HG03575 (cell line): Measurements from ENCODE around the gene APOL6.

Experiments
- ATAC-seq: cut with Tn5 transposase; IDR thresholded peaks from one replicate; pipeline ENCODE4 v1.9.1; 2021; ENCODE audit not compliant: unreplicated experiment, insufficient number of reproducible peaks, low FRiP score; ENCODE audit errors: extremely low read depth

APOL6 gene, protein sequence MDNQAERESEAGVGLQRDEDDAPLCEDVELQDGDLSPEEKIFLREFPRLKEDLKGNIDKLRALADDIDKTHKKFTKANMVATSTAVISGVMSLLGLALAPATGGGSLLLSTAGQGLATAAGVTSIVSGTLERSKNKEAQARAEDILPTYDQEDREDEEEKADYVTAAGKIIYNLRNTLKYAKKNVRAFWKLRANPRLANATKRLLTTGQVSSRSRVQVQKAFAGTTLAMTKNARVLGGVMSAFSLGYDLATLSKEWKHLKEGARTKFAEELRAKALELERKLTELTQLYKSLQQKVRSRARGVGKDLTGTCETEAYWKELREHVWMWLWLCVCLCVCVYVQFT

DNA sequence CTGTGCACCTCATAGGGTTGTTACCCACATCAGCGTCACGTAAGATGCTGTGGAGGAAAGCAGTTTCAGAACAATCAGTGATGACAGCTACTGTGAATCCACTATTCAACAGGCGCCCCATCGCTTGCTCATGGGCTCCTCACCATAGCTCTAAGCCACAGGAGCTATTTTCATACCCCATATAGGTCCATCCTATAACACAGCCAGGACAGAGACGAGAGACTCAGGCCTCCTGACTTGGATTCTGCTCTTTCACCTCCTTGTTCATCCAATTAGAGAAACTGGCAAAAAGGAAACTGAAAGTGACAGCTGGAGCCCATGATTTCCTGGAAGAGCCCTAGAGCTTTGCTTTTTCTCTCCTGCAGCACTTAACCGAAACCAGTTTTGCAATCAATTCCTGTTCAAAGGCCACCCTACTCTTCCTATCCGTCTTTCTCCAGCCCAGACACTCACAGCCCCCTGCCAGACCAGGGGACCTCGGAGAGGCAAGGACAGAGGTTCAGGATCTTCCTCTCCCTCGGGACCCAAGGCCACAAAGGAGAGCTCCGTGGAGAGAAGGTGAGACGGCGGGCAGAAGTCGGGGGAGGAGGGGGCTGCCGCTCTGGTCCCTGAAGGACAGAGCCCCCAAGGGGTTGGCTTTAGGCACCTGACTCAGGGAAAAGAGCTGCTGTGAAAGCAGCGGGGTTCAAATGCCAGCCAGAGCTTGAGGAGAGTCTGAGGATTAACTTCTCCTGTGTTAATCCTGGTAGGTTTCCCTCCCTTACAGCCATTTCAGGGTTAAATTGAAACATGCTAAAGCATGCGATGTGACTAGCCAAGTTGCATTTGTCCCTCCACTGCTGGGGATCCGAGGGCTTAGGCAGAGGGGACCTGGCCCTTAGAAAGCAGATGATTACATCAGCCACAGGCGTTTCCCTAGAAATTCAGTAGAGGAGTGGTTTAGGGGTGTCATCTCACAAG, at the start of gene APOL6:
TSS of gene APOL6 (plus strand) at position 381 of the 960 bp plus-strand sequence. CDS start 7,980 bp downstream, outside the sequence.
- ATAC-seq, result no peak

DNA sequence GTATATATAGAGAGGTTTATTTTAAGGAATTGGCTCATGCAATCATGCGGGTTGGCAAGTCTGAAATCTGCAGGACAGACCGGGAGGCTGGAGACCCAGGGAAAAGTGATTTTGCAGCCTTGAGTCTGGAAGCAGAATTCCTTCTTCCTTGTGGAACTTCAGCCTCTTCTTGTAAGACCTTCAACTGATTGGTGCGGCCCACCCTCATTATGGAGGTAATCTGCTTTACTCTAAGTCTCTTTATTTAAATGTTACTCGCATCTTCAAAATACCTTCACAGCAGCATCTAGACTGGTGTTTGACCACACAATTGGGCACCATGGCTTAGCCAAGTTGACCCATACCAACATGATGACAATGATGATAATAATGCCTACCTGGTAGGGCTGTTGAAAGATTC, 48.9 kb upstream of the APOL6 start:
- no peak for ATAC-seq

DNA sequence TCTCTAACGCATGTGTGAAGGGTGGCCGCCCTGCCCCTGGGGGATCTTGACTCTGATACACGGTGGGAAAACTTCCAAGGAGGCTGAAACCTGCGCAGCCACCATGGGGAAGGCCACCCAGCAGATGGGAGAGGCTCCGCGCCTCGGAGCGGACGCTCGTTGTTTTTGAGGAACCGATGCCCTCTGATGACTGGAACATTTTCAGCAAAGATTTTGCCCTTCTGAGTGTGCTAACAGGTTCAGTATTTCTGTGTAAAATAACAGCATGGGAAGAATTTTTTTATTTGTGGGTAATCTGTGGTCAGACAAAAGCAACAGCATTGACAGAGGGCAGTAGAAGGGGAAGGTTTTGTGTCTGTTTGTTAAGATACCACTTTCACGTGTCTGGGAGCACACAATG, 47.8 kb upstream of the APOL6 start:
- ATAC-seq, result no peak

DNA sequence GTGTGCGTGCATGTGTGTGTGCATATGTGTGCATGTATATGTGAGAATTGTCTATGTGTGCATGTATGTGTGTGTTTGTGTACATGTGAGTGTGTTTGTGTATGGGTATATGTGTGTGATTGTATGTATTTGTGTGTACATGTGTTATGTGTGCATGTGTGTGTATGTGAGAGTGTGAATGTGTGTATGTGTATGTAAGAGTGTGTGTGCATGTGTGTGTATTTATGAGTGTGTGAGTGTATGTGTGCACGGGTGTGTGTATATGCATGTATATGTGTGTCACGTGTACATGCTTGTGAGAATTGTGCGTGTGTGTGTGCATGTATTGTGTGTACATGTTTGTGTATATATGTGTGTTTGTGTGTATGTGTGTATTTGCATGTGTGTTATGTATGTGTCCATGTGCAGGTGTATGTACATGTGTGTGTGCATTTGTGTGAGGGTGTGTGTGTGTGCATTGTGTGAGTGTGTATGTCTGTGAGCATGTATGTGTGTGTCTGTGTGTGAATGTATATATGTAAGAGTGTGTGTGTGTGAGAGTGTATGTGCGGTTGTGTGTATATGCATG, 47.1 kb upstream of the APOL6 start:
- no peak for ATAC-seq

DNA sequence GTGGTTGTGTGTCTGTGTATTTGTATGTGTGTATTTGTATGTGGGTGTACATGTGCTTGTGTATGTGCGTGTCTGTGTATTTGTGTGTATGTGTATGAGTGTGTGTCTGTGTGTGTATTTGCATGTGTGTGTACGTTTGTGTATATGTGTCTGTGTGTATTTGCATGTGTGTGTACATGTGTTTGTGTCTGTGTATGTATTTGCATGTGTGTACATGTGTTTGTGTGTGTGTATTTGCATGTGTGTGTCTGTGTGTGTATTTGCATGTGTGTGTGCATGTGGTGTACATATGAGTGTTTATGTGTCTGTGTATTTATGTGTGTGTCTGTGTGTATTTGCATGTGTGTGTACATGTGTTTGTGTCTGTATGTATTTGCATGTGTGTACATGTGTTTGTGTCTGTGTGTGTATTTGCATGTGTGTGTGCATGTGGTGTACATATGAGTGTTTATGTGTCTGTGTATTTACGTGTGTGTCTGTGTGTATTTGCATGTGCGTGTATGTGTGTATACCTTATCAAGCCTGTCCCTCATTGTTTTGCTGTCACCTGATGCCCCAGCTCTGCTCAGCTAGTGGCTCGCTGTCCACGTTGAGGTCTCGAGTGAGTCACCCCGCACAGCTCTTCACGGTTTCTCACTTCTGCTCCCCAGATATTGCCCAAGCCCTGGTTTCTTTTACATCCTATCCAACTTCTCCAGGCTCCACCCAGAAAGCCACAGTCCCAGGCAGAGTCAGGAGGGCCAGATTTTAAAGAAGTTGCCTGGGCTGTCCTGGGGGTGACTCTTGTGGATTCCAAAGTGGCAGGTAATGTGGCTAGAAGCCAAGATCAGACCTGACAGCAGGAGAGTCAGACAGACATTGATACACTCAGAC, 46.3 kb upstream of the APOL6 start:
- ATAC-seq, result no peak

DNA sequence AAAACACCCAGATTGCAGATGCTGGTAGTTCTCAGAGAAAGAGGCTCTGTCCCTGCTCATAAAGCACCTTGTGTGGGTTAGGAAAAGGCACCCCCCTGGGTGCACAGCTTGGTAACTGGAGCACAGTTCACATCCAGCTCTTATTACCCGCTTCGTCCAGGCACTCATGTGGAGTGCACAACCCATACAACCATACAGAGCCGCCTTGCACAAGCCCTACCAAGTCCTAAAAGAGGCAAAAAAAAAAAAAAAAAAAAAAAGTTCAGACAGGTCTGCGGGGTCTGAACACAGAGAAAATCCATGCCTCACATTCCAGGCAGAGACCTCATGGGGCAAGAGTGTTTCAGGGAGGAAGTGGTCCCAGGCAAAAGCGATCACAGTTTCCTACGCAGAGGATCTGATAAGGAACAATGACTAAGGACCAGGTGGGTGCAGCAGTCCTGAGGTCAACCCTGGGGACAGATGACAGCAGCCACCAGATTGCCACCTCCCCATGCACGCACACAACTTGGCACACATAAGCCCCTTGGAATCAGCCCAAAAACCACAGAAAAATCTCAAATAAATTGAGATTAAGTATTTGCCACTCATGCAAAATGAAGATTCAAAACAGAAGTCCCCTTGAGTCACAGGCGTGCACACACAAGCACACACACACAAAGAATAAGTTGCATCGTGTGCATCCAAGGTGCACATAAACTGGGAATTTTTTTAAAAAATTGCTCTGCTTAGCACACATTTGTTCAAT, 43.5 kb upstream of the APOL6 start:
- no peak for ATAC-seq

DNA sequence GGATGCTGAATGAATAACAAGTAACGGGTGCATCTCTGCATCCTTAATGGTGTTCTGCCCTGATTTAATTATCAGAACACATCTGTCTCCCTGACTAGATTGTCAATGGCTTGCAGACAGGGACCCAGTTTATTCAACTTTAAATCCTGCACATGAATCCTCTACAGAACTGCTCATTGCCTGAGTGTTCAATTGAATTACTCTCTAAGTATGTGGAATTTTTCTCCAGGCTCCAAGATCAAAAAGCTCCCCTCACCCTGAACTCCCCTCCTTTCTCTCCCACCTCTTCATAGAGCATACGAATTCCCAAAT, 42.9 kb upstream of the APOL6 start:
- ATAC-seq, result no peak

DNA sequence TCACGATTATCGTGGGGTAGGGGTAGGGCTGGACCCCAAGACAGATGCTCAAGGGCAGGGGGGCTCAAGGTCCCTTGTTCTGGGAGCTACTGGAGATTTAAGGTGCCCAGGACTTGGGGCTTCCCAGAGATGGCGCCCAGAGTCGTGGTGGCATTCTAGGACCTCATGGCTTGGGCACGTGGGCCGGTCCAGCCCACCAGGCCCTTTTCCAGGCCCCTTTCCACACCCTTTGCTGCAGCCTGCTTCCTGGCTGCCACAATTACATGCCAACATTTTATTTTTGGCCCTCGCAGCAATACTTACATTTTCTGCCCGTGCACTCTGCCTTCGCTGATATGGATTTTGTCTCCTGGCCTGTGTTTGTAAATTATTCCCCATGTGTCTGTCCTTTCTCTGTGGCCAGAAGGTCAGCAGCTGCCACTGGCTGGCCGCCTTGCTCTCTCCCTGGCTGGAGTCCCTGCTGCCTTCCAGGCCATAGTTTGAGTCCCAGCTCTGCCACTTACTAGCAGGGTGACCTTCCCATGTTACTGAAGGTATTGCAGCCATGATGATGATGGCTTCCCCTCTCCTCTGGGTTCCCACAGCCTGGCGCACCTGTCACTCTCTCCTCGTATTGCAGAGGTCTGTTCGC, 42.3 kb upstream of the APOL6 start:
- ATAC-seq, result no peak

DNA sequence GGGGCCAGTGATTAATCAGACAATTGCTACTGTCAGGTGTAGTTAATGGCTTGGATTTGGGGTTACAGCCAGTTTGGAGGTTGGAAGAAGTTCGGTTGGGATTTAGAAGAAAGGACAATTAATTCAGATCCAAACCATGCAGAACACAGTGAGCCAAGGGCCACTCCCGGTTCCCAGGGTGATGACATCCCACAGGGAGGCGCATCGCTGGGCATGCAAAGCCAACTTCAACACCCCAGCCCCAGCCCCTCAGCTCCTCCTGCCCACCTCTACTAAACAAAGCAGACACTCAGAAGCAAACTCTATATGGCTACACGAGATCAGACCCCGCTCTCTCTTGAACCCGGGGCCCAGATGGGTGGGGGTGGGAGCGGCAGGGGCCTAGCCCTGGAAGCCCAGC, 41.3 kb upstream of the APOL6 start:
- ATAC-seq, result no peak

DNA sequence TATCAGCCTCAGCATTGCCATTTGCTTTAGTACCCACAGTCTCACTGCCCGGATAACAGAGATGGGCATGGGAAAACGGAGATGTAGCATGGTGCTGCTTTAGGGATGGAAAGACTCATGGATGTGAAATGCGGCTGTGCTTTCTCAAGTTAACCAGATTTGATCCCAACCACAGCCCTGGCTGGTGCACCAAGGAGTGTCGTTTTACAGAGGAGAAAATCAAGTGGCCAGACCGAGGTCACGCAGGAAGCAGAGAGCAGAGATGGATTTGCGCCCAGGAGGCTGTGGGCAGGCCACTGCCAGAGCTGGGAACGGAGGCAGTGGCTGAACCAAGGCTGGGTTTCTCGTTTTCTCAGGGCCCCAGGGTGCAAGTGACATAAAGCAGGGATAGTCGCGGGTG, 40.2 kb upstream of the APOL6 start:
- no peak for ATAC-seq

DNA sequence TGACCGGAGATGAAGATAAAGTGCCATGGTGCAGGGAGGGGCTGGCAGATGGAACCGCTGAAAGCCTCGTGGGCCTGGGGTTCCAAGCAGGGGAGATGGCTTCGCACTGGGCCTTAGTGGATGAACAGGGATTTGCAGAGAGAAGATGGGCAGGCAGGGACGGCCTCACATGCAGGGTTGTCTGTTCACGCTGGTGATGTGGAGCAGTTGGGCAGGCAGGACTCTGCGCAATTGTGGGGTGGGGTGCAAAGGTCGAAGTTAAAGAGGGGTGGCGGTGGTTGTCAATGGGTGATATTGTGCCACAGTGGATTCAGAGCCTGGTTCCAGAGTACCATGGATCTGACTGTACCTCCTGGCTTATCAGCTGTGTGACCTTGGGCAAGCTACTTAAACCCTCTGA, 39.0 kb upstream of the APOL6 start:
- no peak for ATAC-seq

DNA sequence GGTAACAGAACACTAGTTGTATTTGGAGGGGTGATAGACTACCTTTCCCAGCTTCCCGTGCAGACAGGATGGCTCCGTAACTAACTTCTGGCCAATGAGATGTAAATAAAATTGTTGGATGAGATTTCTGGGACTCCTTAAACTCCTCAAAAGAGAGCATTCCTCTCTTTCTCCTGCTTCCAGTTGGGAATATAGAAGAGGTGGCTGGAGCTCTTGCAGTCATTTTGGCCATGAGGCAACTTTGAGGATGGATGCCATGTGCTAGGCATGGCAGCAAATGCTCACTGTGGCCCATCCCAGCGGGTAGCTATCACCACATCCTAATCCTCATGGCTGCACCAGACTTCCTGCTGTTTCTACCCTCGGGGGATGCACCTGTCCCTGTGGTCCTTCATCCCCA, 38.5 kb upstream of the APOL6 start:
- ATAC-seq, result no peak

DNA sequence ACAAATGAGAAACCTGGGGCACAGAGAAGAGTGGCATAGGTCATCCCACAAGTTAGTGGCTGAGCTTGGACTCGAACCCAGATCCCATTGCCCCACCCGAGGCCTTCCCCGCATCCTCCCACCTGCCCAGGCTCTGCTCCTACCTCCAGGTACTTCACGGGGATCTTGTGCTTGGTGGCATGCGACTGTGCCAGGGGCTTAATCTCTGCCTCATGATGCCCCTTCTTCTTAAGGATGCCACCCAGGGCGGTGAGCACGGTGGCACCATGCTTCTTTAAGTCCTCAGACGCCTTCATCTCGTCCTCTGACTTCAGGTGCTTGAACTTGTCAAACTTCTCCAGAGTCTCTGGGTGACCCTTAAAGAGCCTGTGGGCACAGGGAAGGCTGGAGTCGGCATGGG, 37.5 kb upstream of the APOL6 start:
- ATAC-seq, result no peak

DNA sequence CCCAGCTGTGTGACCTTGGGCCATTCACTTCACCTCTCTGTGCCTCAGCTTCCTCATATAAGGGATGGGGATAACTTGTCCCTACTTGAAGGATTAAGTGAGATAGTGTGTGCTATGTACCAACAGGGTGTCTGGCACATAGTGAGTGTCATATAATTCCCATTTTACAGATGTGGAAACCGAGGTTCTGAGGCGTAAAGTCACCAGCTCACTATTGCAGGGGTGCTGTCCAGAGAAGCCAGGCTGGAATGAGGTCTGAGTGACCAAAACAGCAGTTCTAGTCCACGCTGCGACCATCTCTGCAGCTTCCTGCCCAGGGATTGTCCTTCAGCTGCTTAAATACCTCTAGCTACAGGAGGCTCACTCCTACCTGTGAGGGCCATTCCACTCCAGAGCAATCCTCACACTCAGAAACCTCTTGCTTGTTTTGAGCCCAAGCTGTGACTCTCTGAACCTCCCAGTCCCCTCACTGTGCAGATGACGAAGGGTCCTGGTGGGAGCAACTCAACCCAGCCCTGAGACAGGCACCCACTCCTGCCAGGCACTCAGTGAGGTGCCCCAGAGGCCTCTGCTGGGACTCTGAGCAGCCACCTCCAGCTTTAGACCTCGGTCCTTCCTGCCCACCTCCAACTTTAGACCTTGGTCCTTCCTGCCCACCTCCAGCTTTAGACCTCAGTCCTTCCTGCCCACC, 36.9 kb upstream of the APOL6 start:
- ATAC-seq, result no peak

DNA sequence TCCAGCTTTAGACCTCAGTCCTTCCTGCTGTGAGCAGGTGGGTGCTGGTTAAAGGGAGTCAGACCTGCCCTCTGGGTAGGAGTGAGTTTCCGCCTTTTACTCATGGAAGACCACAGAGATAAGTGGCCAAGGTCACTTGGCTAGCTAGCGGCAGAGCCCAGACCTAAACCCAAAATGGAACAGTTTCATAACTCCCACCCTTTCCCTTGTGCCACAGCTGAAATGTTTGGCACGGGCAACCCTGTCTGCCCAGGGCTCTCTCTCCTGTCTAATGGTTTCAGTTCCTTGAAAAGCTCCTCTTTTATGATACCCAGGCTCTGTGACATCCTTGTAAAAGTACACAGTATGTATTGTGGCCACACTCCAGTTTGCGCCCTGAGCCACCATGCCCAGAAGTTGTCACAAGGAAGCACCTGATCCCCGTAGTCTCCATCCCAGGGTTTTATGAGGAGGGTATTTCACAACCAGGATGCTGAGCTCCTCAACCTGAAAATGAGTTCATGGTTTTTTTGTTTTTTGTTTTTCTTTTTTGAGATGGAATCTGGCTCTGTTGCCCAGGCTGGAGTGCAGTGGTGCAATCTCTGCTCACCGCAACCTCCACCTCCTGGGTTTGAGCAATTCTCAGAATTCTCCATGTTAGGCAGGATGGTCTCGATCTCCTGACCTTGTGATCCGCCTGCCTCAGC, 36.2 kb upstream of the APOL6 start:
- no peak for ATAC-seq

DNA sequence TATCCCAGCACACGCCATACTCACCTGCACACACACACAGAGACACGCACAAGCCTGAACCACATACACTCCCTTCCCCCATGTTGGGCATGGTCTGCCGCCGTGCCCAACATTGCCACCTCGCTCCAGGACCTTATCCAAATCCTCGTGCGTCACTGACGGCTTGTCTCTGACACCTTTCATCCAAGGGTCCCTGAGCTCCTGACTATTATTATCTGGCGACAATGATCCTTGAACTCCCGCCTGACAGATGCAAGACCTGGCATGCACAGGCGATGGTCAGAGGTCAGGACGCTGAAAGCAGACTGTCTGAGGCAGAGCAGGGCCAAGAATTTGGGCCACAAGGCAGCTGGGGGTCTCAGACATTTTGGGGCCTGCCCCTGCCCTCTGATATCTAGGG, 35.3 kb upstream of the APOL6 start:
- ATAC-seq, result no peak

DNA sequence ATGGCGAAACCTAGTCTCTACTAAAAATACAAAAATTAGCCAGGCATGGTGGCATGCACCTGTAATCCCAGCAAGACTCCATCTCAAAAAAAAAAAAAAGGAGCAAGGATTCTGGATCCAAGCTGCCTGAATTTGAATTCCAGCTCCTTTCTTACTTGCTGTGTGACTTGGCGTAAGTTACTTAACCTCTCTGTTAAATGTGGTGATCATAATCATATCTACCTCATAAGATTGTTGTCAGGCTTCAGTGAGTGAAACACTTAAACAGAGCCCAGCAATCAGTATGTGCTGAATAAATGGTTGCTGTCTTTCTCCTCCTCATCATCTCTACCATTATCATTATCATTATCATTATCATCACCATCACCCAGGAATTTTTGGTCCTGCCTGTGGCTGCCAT, 33.8 kb upstream of the APOL6 start:
- ATAC-seq, result no peak
